NT2/D1 (cell line): ENCODE results near the gene NTNG1.

Experiments
- SUZ12 ChIP-seq: IDR thresholded peaks from 2 replicates; pipeline ENCODE4 v1.6.1; 2011; ENCODE audit not compliant: insufficient read length, insufficient read depth; ENCODE audit errors: extremely low read depth
- YY1 ChIP-seq: IDR thresholded peaks from 2 replicates; pipeline ENCODE4 v1.6.1; 2011; ENCODE audit not compliant: insufficient read length, insufficient read depth
- ZNF274 ChIP-seq: IDR thresholded peaks from 2 replicates; pipeline ENCODE4 v1.6.1; 2011; ENCODE audit warnings: mild to moderate bottlenecking, low read depth, low read length

DNA sequence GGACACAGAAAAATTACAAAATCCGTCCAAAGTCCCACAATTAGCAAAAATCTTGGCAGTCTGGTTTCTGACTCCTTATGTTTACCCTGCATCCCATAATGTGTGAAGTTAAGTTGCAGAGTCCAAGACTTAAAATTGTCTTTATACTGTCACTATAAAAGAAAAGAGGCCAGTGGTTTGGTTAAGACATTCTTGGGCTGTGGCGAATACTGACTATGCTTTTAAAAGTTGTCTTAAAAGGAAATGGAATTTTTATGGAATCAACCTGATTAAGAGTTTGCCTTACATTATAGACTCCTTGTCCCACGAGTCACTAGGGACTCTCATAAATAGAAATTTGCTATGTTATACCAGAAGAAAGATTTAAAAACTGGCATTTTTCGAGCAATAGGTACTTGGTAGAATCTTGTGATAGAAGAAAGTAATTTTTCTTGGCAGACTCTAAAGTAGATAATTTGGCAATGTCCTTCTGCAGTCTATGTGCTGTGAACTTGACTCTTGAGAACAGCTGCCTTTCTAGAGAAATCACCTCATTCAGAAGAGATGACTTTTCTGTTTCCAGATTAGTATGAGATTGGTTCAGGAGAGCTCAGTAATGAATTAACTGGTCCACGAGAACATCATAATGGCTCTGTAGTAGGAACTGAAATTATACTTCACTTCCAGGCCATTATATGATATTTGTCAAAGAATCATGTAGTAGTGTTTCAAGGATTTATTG, 31.8 kb downstream of the NTNG1 start:
- no peak for TF ChIP-seq YY1
- TF ChIP-seq ZNF274: no peak
- TF ChIP-seq SUZ12: no peak
